ENCODE results near the gene DNMT3B.

Gene DNMT3B

GRCh38 chr20:32787168-32787567 is 25.0 kb downstream of the DNMT3B start:
- DNase-seq: no peak
- Histone ChIP-seq H3K36me3 (no peaks in the 10 kb centered on the region; the same call in 1 of the 2 replicates), H3K4me1 (no peaks in the 10 kb centered on the region; the same call in 1 of the 2 replicates), H3K9me3 (no peaks in the 10 kb centered on the region), H3K27me3 (no peaks in the 10 kb centered on the region), H3K4me3 (ENCODE audit: low read depth, low read length) (no peak overlapping the region)
- no peak for TF ChIP-seq CTCF (IDR thresholded peaks at IDR 0.05; ENCODE audit: low read depth, low read length)

- Histone ChIP-seq H3K4me3 (ENCODE audit: low read depth, low read length) (no peak overlapping the region), H3K4me1 (no peaks in the 10 kb centered on the region; the same call in 1 of the 2 replicates), H3K9me3 (no peaks in the 10 kb centered on the region), H3K27me3 (no peaks in the 10 kb centered on the region), H3K36me3 (no peaks in the 10 kb centered on the region; the same call in 1 of the 2 replicates)
- TF ChIP-seq CTCF (IDR thresholded peaks at IDR 0.05; ENCODE audit: low read depth, low read length): peak; percentile 100
- DNase-seq: peak; percentile 82
Observed at GRCh38 chr20:32789896-32790750, 27.9 kb downstream of the DNMT3B start.

- no peaks in the 10 kb centered on the region for H3K27me3 ChIP-seq
- H3K36me3 ChIP-seq: no peaks in the 10 kb centered on the region; the same call in 1 of the 2 replicates
- no peaks in the 10 kb centered on the region for H3K9me3 ChIP-seq
- H3K4me3 ChIP-seq (ENCODE audit: low read depth, low read length): no peak overlapping the region
- no peak for DNase-seq
- no peaks in the 10 kb centered on the region; the same call in 1 of the 2 replicates for H3K4me1 ChIP-seq
- no peak for TF ChIP-seq CTCF (IDR thresholded peaks at IDR 0.05; ENCODE audit: low read depth, low read length)
Observed at GRCh38 chr20:32790751-32791057, 28.5 kb downstream of the DNMT3B start.

- Histone ChIP-seq H3K27me3 (no peaks in the 10 kb centered on the region), H3K9me3 (no peaks in the 10 kb centered on the region), H3K4me1 (no peaks in the 10 kb centered on the region; the same call in 1 of the 2 replicates), H3K36me3 (no peaks in the 10 kb centered on the region; the same call in 1 of the 2 replicates), H3K4me3 (ENCODE audit: low read depth, low read length) (no peak overlapping the region)
- no peak for DNase-seq
- TF ChIP-seq CTCF (IDR thresholded peaks at IDR 0.05; ENCODE audit: low read depth, low read length): no peak
Observed at GRCh38 chr20:32792316-32792715, 30.1 kb downstream of the DNMT3B start.

GRCh38 chr20:32792731-32793458 is 30.7 kb downstream of the DNMT3B start:
- Histone ChIP-seq H3K4me3 (ENCODE audit: low read depth, low read length) (no peak overlapping the region), H3K9me3 (no peaks in the 10 kb centered on the region), H3K27me3 (no peaks in the 10 kb centered on the region), H3K36me3 (no peaks in the 10 kb centered on the region; the same call in 1 of the 2 replicates), H3K4me1 (no peaks in the 10 kb centered on the region; the same call in 1 of the 2 replicates)
- no peak for DNase-seq
- TF ChIP-seq CTCF (IDR thresholded peaks at IDR 0.05; ENCODE audit: low read depth, low read length): no peak
